Chondrocyte (in vitro differentiated cells): ENCODE measurements around the gene HOXA1. TPM values are rescaled to one million over a fixed set of nuclear protein-coding genes. Genes with fewer than 3 reads are reported as not detected.

ENCODE experiments used
- DNase-seq: peaks from one replicate; pipeline ENCODE4 v3.0.0; 2021; ENCODE audit warnings: mixed read lengths, low spot score
- H3K27ac Mint-ChIP-seq: one replicate; pipeline ENCODE4 v1.8.0; 2021; ENCODE audit warnings: mild to moderate bottlenecking, moderate library complexity, mixed read lengths; ENCODE audit not compliant: unreplicated experiment
- H3K27me3 Mint-ChIP-seq: 2 replicates; pipeline ENCODE4 v1.8.0; 2021; ENCODE audit warnings: low read depth, mixed read lengths
- H3K36me3 Mint-ChIP-seq: 2 replicates; pipeline ENCODE4 v1.8.0; 2021; ENCODE audit warnings: low read depth, mixed read lengths
- H3K4me1 Mint-ChIP-seq: 2 replicates; pipeline ENCODE4 v1.8.0; 2021; ENCODE audit warnings: low read depth, mild to moderate bottlenecking, mixed read lengths
- H3K4me3 Mint-ChIP-seq: one replicate; pipeline ENCODE4 v1.8.0; 2021; ENCODE audit warnings: mild to moderate bottlenecking, moderate library complexity, mixed read lengths; ENCODE audit not compliant: unreplicated experiment
- H3K9me3 Mint-ChIP-seq: 2 replicates; pipeline ENCODE4 v1.8.0; 2021; ENCODE audit warnings: low read depth, mixed read lengths
- total RNA-seq: library from RNA; stranded (reverse); gene quantifications from 3 replicates; pipeline ENCODE4 v1.2.1, GENCODE V29; 2021
- TF ChIP-seq, protein P1 (sequence below): fragments of 200-600 bp; sonication (generic); IDR thresholded peaks from 2 replicates; pipeline ENCODE4 v1.5.0; 2021; ENCODE audit warnings: antibody characterized with exemption, mild to moderate bottlenecking, moderate library complexity

Gene HOXA1
- total RNA-seq, 1 donor from 2014 or later = 2.9 TPM

- DNase-seq = no peak
These were observed 16.6 kb upstream of the HOXA1 start for GRCh38 chr7:27112361-27112760.

GRCh38 chr7:27111751-27112277 is 16.0 kb upstream of the HOXA1 start:
- H3K4me3 Mint-ChIP-seq = peak overlapping the region; percentile 73

More at GRCh38 chr7:27112361-27112760, 16.6 kb upstream of the HOXA1 start:
- Mint-ChIP-seq H3K36me3 (peaks cover 8% of the 10 kb centered on the region), H3K27me3 (peaks cover 75% of the 10 kb centered on the region), H3K9me3 (no peaks in the 10 kb centered on the region), H3K4me1 (peaks cover 24% of the 10 kb centered on the region), H3K27ac (peak overlapping the region; percentile 27), H3K4me3 (peak overlapping the region; percentile 73)
- TF ChIP-seq, protein P1, sequence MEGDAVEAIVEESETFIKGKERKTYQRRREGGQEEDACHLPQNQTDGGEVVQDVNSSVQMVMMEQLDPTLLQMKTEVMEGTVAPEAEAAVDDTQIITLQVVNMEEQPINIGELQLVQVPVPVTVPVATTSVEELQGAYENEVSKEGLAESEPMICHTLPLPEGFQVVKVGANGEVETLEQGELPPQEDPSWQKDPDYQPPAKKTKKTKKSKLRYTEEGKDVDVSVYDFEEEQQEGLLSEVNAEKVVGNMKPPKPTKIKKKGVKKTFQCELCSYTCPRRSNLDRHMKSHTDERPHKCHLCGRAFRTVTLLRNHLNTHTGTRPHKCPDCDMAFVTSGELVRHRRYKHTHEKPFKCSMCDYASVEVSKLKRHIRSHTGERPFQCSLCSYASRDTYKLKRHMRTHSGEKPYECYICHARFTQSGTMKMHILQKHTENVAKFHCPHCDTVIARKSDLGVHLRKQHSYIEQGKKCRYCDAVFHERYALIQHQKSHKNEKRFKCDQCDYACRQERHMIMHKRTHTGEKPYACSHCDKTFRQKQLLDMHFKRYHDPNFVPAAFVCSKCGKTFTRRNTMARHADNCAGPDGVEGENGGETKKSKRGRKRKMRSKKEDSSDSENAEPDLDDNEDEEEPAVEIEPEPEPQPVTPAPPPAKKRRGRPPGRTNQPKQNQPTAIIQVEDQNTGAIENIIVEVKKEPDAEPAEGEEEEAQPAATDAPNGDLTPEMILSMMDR = no peak

DNA sequence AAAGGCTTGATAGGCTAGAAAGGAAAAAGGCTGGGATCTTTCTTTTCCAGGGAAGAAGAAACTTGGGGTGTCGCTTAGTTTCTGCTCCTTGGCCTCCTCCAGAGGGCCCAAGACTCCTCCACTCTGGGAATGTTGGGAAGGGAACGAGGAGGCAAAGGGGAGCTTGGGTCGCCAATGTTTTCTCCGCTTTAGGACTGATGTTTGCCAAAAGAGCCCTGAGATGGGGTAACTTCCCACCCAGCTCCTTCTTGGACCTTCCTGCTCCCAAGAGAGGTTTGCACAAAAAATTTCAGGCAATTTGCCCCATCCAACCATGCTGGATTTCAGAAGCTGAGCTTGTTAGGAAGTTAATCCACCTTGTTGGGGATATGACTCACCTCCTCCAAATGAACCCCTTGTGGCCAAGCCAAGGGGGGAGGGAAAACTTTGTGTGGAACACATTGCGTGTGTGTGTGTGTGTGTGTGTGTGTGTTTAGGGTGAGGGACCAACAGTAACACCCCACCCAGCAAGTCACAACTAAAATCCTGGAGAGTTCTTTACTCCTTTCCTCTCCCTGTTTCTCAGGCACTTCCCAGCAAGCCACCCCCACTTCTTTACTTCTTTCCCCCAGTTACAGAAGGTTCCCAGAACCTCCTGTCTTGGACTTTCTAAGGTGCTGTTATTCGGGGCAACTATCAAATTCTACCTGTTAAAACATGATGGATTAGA is 15.4 kb upstream of the HOXA1 start:
- H3K36me3 Mint-ChIP-seq = peaks cover 8% of the 10 kb centered on the region
- H3K27ac Mint-ChIP-seq = peak overlapping the region; percentile 65
- TF ChIP-seq, protein P1 = no peak
- no peaks in the 10 kb centered on the region for H3K9me3 Mint-ChIP-seq
- peaks cover 32% of the 10 kb centered on the region for H3K4me1 Mint-ChIP-seq
- DNase-seq = no peak
- H3K4me3 Mint-ChIP-seq = peak overlapping the region; percentile 73
- H3K27me3 Mint-ChIP-seq = peaks cover 63% of the 10 kb centered on the region

More at GRCh38 chr7:27111751-27112277, 16.0 kb upstream of the HOXA1 start:
- Mint-ChIP-seq H3K4me1 (peaks cover 28% of the 10 kb centered on the region), H3K9me3 (no peaks in the 10 kb centered on the region), H3K27me3 (peaks cover 69% of the 10 kb centered on the region), H3K36me3 (peaks cover 8% of the 10 kb centered on the region), H3K27ac (peak overlapping the region; percentile 65)
- no peak for DNase-seq
- TF ChIP-seq, protein P1 = no peak

GRCh38 chr7:27110186-27111031 is 14.6 kb upstream of the HOXA1 start:
- TF ChIP-seq, protein P1 = no peak
- no peak for DNase-seq
- Mint-ChIP-seq H3K27me3 (peaks cover 56% of the 10 kb centered on the region), H3K9me3 (no peaks in the 10 kb centered on the region), H3K4me1 (peaks cover 40% of the 10 kb centered on the region), H3K27ac (peak overlapping the region; percentile 65), H3K4me3 (peak overlapping the region; percentile 73), H3K36me3 (peaks cover 8% of the 10 kb centered on the region)

DNA sequence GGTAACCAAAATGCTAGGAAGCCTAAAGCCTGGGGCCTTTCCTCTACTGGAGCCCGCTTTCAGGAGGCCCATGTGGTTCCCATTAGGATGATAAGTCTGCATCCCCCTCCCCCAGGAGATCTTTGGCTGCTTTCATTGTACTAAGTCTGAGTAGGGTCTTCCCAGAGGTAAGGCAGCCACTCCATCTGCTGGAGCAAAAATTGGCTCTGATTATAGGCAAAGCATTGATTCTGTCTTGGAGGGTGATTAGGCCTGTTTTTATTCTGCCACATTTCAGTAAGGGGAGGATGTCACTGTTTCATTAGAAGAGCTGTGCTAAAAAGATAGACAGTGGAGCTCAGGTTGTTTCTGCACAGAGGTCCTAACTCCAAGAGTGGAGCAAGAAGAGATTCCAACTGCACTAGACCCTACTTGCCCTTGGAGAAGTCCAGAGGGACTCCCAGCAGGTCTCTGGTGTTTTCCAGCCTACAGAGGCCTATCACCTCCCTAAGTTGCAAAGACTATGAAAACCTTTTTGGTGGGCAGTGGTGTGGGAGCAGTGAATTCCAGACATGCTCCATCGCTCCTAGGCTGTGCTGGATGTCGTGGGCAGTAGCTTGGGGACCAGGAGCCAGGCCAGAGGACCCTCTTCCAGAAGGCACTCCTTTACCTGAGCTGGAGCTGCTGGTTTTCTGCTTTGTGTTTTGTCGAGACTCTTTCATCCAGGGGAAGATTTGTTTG is 13.8 kb upstream of the HOXA1 start:
- H3K9me3 Mint-ChIP-seq = no peaks in the 10 kb centered on the region

More for the DNA sequence above, 13.8 kb upstream of the HOXA1 start:
- no peak for DNase-seq
- Mint-ChIP-seq H3K27me3 (peaks cover 49% of the 10 kb centered on the region), H3K27ac (peak overlapping the region; percentile 57), H3K4me1 (peaks cover 48% of the 10 kb centered on the region), H3K4me3 (peak overlapping the region; percentile 65), H3K36me3 (peaks cover 8% of the 10 kb centered on the region)
- TF ChIP-seq, protein P1 = no peak
